Neuronal stem cell (in vitro differentiated cells): ENCODE measurements around the gene PLEKHA5.

Experiments used
- DNase-seq: peaks from one replicate; pipeline ENCODE4 v3.0.0-alpha.2; 2013; ENCODE audit warnings: low spot score
- H2AFZ ChIP-seq: one replicate; pipeline ENCODE4 v1.6.1; 2013; ENCODE audit warnings: mild to moderate bottlenecking, low read length, inconsistent platforms
- H2AK5ac ChIP-seq: 2 replicates; pipeline ENCODE4 v1.6.1; 2013; ENCODE audit warnings: low read depth, mild to moderate bottlenecking, inconsistent platforms, low read length, moderate library complexity, mixed read lengths
- H2BK120ac ChIP-seq: 2 replicates; pipeline ENCODE4 v1.6.1; 2013; ENCODE audit warnings: low read depth, mild to moderate bottlenecking, inconsistent platforms, low read length, moderate library complexity, mixed read lengths
- H2BK12ac ChIP-seq: one replicate; pipeline ENCODE4 v1.6.1; 2013; ENCODE audit warnings: low read length, inconsistent platforms
- H2BK15ac ChIP-seq: 2 replicates; pipeline ENCODE4 v1.6.1; 2013; ENCODE audit warnings: mild to moderate bottlenecking, low read length, inconsistent platforms, mixed read lengths
- H2BK5ac ChIP-seq: one replicate; pipeline ENCODE4 v1.6.1; 2013; ENCODE audit warnings: inconsistent platforms, mild to moderate bottlenecking, low read length, moderate library complexity
- H3K14ac ChIP-seq: one replicate; pipeline ENCODE4 v1.6.1; 2013; ENCODE audit warnings: low read length, inconsistent platforms
- H3K18ac ChIP-seq: 2 replicates; pipeline ENCODE4 v1.6.1; 2013; ENCODE audit warnings: low read length, inconsistent platforms
- H3K23ac ChIP-seq: 2 replicates; pipeline ENCODE4 v1.6.1; 2013; ENCODE audit warnings: low read depth, mild to moderate bottlenecking, mixed read lengths, low read length, inconsistent platforms; ENCODE audit not compliant: poor library complexity
- H3K27ac ChIP-seq: replicated peaks from 3 replicates; pipeline ENCODE4 v1.5.1; 2013; ENCODE audit warnings: low read length, inconsistent platforms
- H3K27me3 ChIP-seq, 3 experiments: 2 replicates each; pipeline ENCODE4 v1.6.1; 2013; ENCODE audit warnings: low read length in 3 of 3, mild to moderate bottlenecking in 2 of 3, inconsistent platforms in 1 of 3, low read depth in 1 of 3, mixed read lengths in 1 of 3, moderate library complexity in 1 of 3; ENCODE audit not compliant: control insufficient read depth in 3 of 3, insufficient read depth in 3 of 3
- H3K36me3 ChIP-seq, 2 donors: replicated peaks in 1 of 2; 2 replicates each; pipeline ENCODE4 v1.6.1; 2013; ENCODE audit warnings: low read length in 2 of 2; ENCODE audit not compliant: control insufficient read depth in 2 of 2, insufficient read depth in 2 of 2
- H3K4ac ChIP-seq: 2 replicates; pipeline ENCODE4 v1.6.1; 2013; ENCODE audit warnings: inconsistent platforms, mild to moderate bottlenecking, low read length, moderate library complexity
- H3K4me1 ChIP-seq, 2 donors: 1 replicate in 1 of 2; 2 replicates in 1 of 2; pipeline ENCODE4 v1.6.1; 2013; ENCODE audit warnings: low read length in 2 of 2, low read depth in 1 of 2; ENCODE audit not compliant: control insufficient read depth in 2 of 2, insufficient read depth in 1 of 2
- H3K4me2 ChIP-seq: one replicate; pipeline ENCODE4 v1.6.1; 2013; ENCODE audit warnings: mild to moderate bottlenecking, low read length, inconsistent platforms; ENCODE audit not compliant: insufficient read depth, poor library complexity, severe bottlenecking
- H3K4me3 ChIP-seq, 2 donors: 2 replicates each; pipeline ENCODE4 v1.5.1; 2013; ENCODE audit warnings: low read length in 2 of 2, mild to moderate bottlenecking in 2 of 2, inconsistent platforms in 1 of 2, moderate library complexity in 1 of 2
- H3K79me1 ChIP-seq: one replicate; pipeline ENCODE4 v1.6.1; 2013; ENCODE audit warnings: low read depth, mild to moderate bottlenecking, inconsistent platforms, low read length, moderate library complexity
- H3K9ac ChIP-seq: one replicate; pipeline ENCODE4 v1.6.1; 2013; ENCODE audit warnings: mild to moderate bottlenecking, low read depth, low read length, inconsistent platforms; ENCODE audit not compliant: poor library complexity
- H3K9me3 ChIP-seq, 2 donors: replicated peaks in 1 of 2; 2 replicates each; pipeline versions ENCODE3 to v1.6.1; 2013; ENCODE audit warnings: low read length in 2 of 2, mild to moderate bottlenecking in 2 of 2, inconsistent platforms in 1 of 2, low read depth in 1 of 2, mixed read lengths in 1 of 2, moderate library complexity in 1 of 2; ENCODE audit not compliant: control insufficient read depth in 2 of 2, insufficient read depth in 1 of 2
- H4K8ac ChIP-seq: one replicate; pipeline ENCODE4 v1.6.1; 2013; ENCODE audit warnings: low read depth, mild to moderate bottlenecking, inconsistent platforms, low read length, moderate library complexity
- H4K91ac ChIP-seq: one replicate; pipeline ENCODE4 v1.6.1; 2013; ENCODE audit warnings: low read length, low read depth, mild to moderate bottlenecking, inconsistent platforms; ENCODE audit not compliant: poor library complexity
- WGBS, 2 donors: extraction: QIAGEN DNeasy Blood & Tissue Kit; methylation state at CpG; one replicate each; pipeline ENCODE4 v1.1.7; 2013; ENCODE audit warnings: missing lambda C conversion rate in 2 of 2, mixed read lengths in 1 of 2; ENCODE audit not compliant: insufficient read length in 2 of 2, insufficient replicate concordance in 1 of 2; ENCODE audit errors: extremely low coverage in 2 of 2; 5-methylcytosine and 5-hydroxymethylcytosine counted together

Gene PLEKHA5

GRCh38 chr12:19154686-19155085 lies 25.2 kb downstream of the PLEKHA5 start:
- no peaks in the 10 kb centered on the region for H3K79me1 ChIP-seq
- H2BK12ac ChIP-seq, result no peak overlapping the region
- H3K4me3 ChIP-seq, result no peak overlapping the region
- no peak overlapping the region for H2BK120ac ChIP-seq
- no peak overlapping the region for H2AFZ ChIP-seq
- peaks cover 1 to 51% of the 10 kb centered on the region in 2 donors for H3K36me3 ChIP-seq
- H3K4ac ChIP-seq, result no peak overlapping the region
- no peak overlapping the region for H2BK5ac ChIP-seq
- no peaks in the 10 kb centered on the region for H3K27me3 ChIP-seq
- no peak overlapping the region for H4K91ac ChIP-seq
- DNase-seq, result no peak
- H3K23ac ChIP-seq, result no peak overlapping the region
- no peak overlapping the region for H3K4me2 ChIP-seq
- WGBS, 2 donors, result no CpG with 5 or more reads among the region's 2 CpGs
- no peak overlapping the region for H3K18ac ChIP-seq
- H3K14ac ChIP-seq, result no peak overlapping the region
- no peak overlapping the region for H2BK15ac ChIP-seq
- no peak overlapping the region for H3K27ac ChIP-seq
- no peak overlapping the region for H2AK5ac ChIP-seq
- no peak overlapping the region for H4K8ac ChIP-seq
- H3K9ac ChIP-seq, result no peak overlapping the region
- H3K4me1 ChIP-seq, result peaks cover 0 to 5% of the 10 kb centered on the region in 2 donors
- H3K9me3 ChIP-seq, result peaks cover 0 to 17% of the 10 kb centered on the region in 2 donors

- Histone ChIP-seq H3K4me2 (no peak overlapping the region), H2BK120ac (no peak overlapping the region), H3K4me1 (peaks cover 0 to 5% of the 10 kb centered on the region in 2 donors), H2AFZ (no peak overlapping the region), H2BK12ac (no peak overlapping the region), H2AK5ac (no peak overlapping the region), H3K14ac (no peak overlapping the region), H3K18ac (no peak overlapping the region), H2BK15ac (no peak overlapping the region), H4K91ac (no peak overlapping the region), H2BK5ac (no peak overlapping the region), H3K27me3 (no peaks in the 10 kb centered on the region), H3K4me3 (no peak overlapping the region), H3K27ac (no peak overlapping the region), H3K9ac (no peak overlapping the region), H3K4ac (no peak overlapping the region), H3K79me1 (no peaks in the 10 kb centered on the region), H3K36me3 (peaks cover 0 to 38% of the 10 kb centered on the region in 2 donors), H3K23ac (no peak overlapping the region), H3K9me3 (peaks cover 0 to 11% of the 10 kb centered on the region in 2 donors), H4K8ac (no peak overlapping the region)
- no CpG with 5 or more reads among the region's 5 CpGs for WGBS, 2 donors
- DNase-seq, result no peak
Observed at GRCh38 chr12:19155981-19156734, 26.6 kb downstream of the PLEKHA5 start.

GRCh38 chr12:19158923-19159322 lies 29.4 kb downstream of the PLEKHA5 start:
- Histone ChIP-seq H2BK120ac (no peak overlapping the region), H3K23ac (no peak overlapping the region), H3K27me3 (no peaks in the 10 kb centered on the region), H4K8ac (no peak overlapping the region), H3K27ac (no peak overlapping the region), H2BK15ac (no peak overlapping the region), H3K14ac (no peak overlapping the region), H2BK12ac (no peak overlapping the region), H3K4me2 (no peak overlapping the region), H4K91ac (no peak overlapping the region), H2AFZ (no peak overlapping the region), H2AK5ac (no peak overlapping the region), H3K79me1 (no peaks in the 10 kb centered on the region), H3K4ac (no peak overlapping the region), H3K4me1 (peaks cover 0 to 5% of the 10 kb centered on the region in 2 donors), H3K18ac (no peak overlapping the region), H3K9ac (no peak overlapping the region), H3K9me3 (no peaks in the 10 kb centered on the region), H2BK5ac (no peak overlapping the region), H3K4me3 (no peak overlapping the region), H3K36me3 (peaks cover 0 to 16% of the 10 kb centered on the region in 2 donors)
- no CpG with 5 or more reads among the region's 1 CpG for WGBS, 2 donors
- no peak for DNase-seq

- H3K4ac ChIP-seq, result no peak overlapping the region
- no peaks in the 10 kb centered on the region for H3K79me1 ChIP-seq
- no peak overlapping the region for H3K4me2 ChIP-seq
- H2BK12ac ChIP-seq, result no peak overlapping the region
- no peaks in the 10 kb centered on the region for H3K9me3 ChIP-seq
- no peak overlapping the region for H3K18ac ChIP-seq
- no CpG with 5 or more reads among the region's 5 CpGs for WGBS, 2 donors
- H3K27ac ChIP-seq, result no peak overlapping the region
- peaks cover 0 to 11% of the 10 kb centered on the region in 2 donors for H3K36me3 ChIP-seq
- H2BK120ac ChIP-seq, result no peak overlapping the region
- H3K9ac ChIP-seq, result no peak overlapping the region
- no peak overlapping the region for H4K91ac ChIP-seq
- H3K4me1 ChIP-seq, result no peaks in the 10 kb centered on the region
- no peak overlapping the region for H4K8ac ChIP-seq
- no peak overlapping the region for H2AFZ ChIP-seq
- H2BK15ac ChIP-seq, result no peak overlapping the region
- no peak overlapping the region for H3K23ac ChIP-seq
- no peak overlapping the region for H2AK5ac ChIP-seq
- no peaks in the 10 kb centered on the region for H3K27me3 ChIP-seq
- no peak overlapping the region for H3K4me3 ChIP-seq
- H2BK5ac ChIP-seq, result no peak overlapping the region
- DNase-seq, result no peak
- no peak overlapping the region for H3K14ac ChIP-seq
Observed at GRCh38 chr12:19161216-19161615, 31.7 kb downstream of the PLEKHA5 start.
